ENCODE measurements around the gene HOXA4. TPM values are rescaled to one million over a fixed set of nuclear protein-coding genes. Genes with fewer than 3 reads are reported as not detected.

The HOXA4 gene
- total RNA-seq, 8 experiments from 2014 or later: 1.1 to 31.6 (median 15.0) TPM

DNA sequence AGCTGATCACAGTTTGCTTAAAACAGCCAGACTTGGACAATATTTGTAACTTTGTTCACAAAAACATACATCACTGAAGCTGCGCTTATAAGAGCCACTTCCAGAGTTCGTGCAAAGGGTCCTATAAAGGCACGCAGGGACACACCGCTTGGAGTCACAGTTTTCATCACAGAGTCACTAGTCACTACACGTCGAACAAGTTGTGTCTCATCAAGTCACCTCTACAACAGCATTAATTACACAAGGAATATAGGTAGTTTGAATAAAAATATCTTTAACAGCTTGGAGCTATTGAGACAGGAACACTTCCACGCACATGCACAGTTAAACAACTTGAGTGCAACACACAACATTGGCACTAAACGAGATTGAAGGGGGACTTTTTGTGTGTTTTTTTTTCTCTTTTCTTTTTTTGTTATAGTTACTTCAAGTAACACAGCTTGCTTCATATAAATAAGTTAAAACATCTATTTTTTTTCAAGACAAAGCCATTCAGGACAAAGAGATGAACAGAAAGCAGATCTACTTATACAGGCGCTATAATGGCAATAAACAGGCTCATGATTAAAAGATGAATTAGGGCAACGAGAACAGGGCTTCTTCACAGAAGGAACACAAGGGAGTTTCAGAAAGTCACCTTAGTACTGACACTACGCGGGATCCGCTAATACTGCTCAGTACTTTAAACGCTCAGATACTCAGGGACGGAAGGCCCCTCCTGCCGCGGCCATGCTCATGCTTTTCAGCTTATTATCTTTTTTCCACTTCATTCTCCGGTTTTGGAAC is 10.8 kb upstream of the HOXA4 start:
- peak overlapping the region; percentile 46 to 81 (median 63) for H3K4me3 ChIP-seq
- ATAC-seq (replicated peaks in 6 of 8): no peak
- 0 to 100% (median 14%) methylated on average over 3 to 18 of the region's 18 CpGs for WGBS, 10 experiments
- in situ Hi-C loops (cut with MboI; ENCODE audit: low pct_unique_long_range_greater_than_20kb in 2 of 9, low sequenced_read_pairs in 9 of 9, unreplicated experiment in 9 of 9): loop anchor here in 2 of 9 experiments (10.0 kb wide), 1 partner anchor 287 kb away; no protein-coding TSS in a partner anchor
- H3K27ac ChIP-seq: peak overlapping the region; percentile 92 to 93
- H3K4me1 ChIP-seq (replicated peaks in 1 of 2): peaks cover 5 to 12% of the 10 kb centered on the region in 2 donors

DNA sequence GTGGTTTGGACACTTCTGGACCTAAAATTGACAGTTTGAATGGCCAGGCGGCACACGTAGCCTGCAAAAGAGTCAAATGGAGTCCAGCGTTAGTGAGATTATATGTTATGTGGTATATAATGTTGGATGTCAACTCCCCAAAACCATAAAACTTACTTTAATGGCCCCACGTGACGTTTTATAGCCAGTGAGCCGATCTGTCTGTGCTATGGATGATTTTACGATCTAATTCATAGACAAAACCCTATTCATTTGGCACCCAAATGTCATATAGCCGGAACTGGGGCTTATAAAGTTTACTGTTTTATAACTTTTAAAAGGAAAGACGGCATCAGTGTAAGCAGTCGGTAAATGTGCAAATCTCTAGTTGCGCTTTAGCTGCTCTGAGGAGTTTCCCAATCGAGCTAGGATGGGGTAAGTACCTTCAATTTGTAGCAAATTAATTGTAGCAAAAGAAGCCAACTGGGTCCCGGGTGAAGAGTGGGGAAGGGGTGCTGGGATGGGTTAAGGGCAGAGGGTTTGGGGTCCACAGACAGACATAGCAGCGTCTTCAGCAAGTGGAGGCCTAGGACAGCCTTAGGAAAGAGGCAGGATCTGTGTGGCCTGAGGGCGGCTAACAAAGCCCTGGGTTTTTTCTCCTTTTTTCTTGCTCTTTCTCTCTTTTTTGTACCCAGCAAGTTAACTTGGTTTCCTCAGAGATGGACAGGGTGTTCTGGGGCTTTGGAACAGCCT is 9.7 kb upstream of the HOXA4 start:
- Histone ChIP-seq H3K27ac (peak overlapping the region; percentile 92 to 93), H3K4me3 (peak overlapping the region; percentile 46 to 81 (median 63)), H3K4me1 (replicated peaks in 1 of 2) (peaks cover 6 to 21% of the 10 kb centered on the region in 2 donors)
- in situ Hi-C loops (cut with MboI; ENCODE audit: low pct_unique_long_range_greater_than_20kb in 2 of 9, low sequenced_read_pairs in 9 of 9, unreplicated experiment in 9 of 9): loop anchor here in 2 of 9 experiments (10.0 kb wide), 1 partner anchor 285 kb away; no protein-coding TSS in a partner anchor
- 0 to 96% (median 10%) methylated on average over 2 to 12 of the region's 15 CpGs for WGBS, 10 experiments
- ATAC-seq (replicated peaks in 6 of 8): no peak

GRCh38 chr7:27139334-27140125 is 9.0 kb upstream of the HOXA4 start:
- peak overlapping the region; percentile 46 to 81 (median 63) for H3K4me3 ChIP-seq
- H3K27ac ChIP-seq: peak overlapping the region; percentile 92 to 93
- H3K4me1 ChIP-seq (replicated peaks in 1 of 2): peaks cover 13 to 22% of the 10 kb centered on the region in 2 donors
- ATAC-seq (replicated peaks in 6 of 8): no peak
- in situ Hi-C loops (cut with MboI; ENCODE audit: low pct_unique_long_range_greater_than_20kb in 2 of 9, low sequenced_read_pairs in 9 of 9, unreplicated experiment in 9 of 9): loop anchor here in 2 of 9 experiments (10.0 kb wide), 1 partner anchor 285 kb away; no protein-coding TSS in a partner anchor
- WGBS, 10 experiments: 0 to 89% (median 17%) methylated on average over 1 to 13 of the region's 53 CpGs; no CpG with 5 or more reads in 5 of the 10 experiments

GRCh38 chr7:27138985-27139333 is 8.4 kb upstream of the HOXA4 start:
- Histone ChIP-seq H3K27ac (peak overlapping the region; percentile 92 to 93), H3K4me3 (peak overlapping the region; percentile 46 to 81 (median 63)), H3K4me1 (replicated peaks in 1 of 2) (peaks cover 19 to 22% of the 10 kb centered on the region in 2 donors)
- 0 to 100% (median 10%) methylated on average over 1 to 9 of the region's 11 CpGs; no CpG with 5 or more reads in 2 of the 10 experiments for WGBS, 10 experiments
- ATAC-seq (replicated peaks in 6 of 8): no peak
- in situ Hi-C loops (cut with MboI; ENCODE audit: low pct_unique_long_range_greater_than_20kb in 2 of 9, low sequenced_read_pairs in 9 of 9, unreplicated experiment in 9 of 9): no loop called here

DNA sequence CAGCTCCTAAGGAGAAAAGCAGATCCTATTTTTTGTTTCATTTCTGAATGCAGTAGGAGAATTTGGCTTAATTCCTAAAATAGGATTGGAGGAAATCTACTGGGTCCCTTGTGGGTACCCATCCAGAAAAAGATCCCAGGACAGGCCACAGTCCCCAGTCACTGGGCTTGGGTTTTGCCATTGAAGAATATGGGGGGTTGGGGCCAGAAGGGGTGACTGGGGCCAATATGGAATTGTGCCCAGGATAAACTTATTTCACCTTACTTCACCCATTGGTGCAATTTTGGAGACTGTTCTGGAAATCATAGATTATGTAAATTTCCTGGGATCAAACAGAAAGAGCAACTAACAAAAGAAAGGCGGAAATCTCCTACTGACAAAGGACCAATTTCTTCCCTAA is 7.9 kb upstream of the HOXA4 start:
- 0 to 33% (median 13%) methylated on average over 1 of the region's 1 CpG; no CpG with 5 or more reads in 7 of the 10 experiments for WGBS, 10 experiments

DNA sequence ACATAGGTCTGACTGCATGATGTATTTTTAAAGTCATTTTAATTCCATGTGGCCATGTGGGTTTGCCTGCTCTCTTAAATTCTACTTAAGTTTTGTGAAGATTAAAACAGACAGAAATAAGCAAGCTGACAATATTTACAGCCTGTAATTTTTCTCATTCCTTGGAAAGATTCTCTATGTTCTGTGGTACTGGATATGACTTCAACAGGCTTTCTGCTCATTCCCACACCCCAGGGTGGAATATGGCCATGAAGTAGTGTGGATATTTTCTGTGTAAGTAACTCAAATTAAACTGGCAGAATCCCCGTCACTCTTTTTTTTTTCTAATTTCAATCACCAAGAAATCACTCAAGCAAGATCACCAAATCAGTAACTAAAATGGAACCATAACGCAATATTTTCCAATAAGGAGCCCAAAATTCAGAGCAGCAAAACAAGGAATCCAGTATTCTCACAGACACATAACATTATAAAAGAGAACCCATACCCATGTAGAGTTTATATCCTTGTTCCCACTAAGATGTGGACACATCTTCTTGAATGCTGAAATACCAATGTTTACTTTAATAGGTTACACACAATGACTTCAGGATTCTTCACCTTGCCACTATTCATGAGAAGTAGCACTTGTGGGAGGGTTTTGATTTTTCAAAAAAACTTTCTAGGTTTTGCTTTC is 7.2 kb upstream of the HOXA4 start:
- 0 to 100% (median 29%) methylated on average over 1 to 2 of the region's 2 CpGs; no CpG with 5 or more reads in 2 of the 10 experiments for WGBS, 10 experiments
- Histone ChIP-seq H3K27ac (peak overlapping the region; percentile 92 to 93), H3K4me1 (replicated peaks in 1 of 2) (peaks cover 22 to 31% of the 10 kb centered on the region in 2 donors), H3K4me3 (peak overlapping the region; percentile 46 to 81 (median 63))
- ATAC-seq (replicated peaks in 6 of 8): no peak
- in situ Hi-C loops (cut with MboI; ENCODE audit: low pct_unique_long_range_greater_than_20kb in 2 of 9, low sequenced_read_pairs in 9 of 9, unreplicated experiment in 9 of 9): no loop called here

More for the DNA sequence above, 7.9 kb upstream of the HOXA4 start:
- H3K4me3 ChIP-seq: peak overlapping the region; percentile 46 to 81 (median 63)
- no peak for ATAC-seq (replicated peaks in 6 of 8)
- in situ Hi-C loops (cut with MboI; ENCODE audit: low pct_unique_long_range_greater_than_20kb in 2 of 9, low sequenced_read_pairs in 9 of 9, unreplicated experiment in 9 of 9): no loop called here
- H3K4me1 ChIP-seq (replicated peaks in 1 of 2): peaks cover 22 to 24% of the 10 kb centered on the region in 2 donors
- peak overlapping the region; percentile 92 to 93 for H3K27ac ChIP-seq

DNA sequence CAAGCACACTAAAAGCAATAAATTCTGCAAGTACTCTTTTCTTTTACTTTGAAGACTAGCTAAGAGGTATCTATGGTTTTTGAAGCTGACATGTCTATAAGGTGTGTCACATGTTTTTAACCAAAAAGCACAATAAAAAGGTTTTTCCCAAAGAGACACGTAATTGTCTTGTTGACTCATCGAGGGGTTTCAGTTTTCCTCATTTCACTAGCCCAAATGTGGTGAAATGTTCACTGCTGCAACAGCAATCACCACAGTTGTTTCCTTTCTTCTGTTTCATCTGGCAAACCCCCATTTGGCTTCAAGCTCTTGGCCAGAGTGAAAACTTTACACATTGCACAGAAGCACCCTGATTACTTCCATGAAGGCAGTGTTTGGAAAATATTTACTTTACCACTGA is 3.8 kb upstream of the HOXA4 start:
- H3K4me1 ChIP-seq (replicated peaks in 1 of 2): peaks cover 22 to 37% of the 10 kb centered on the region in 2 donors
- no peak for ATAC-seq (replicated peaks in 6 of 8)
- H3K27ac ChIP-seq: peak overlapping the region; percentile 84 to 93
- in situ Hi-C loops (cut with MboI; ENCODE audit: low pct_unique_long_range_greater_than_20kb in 2 of 9, low sequenced_read_pairs in 9 of 9, unreplicated experiment in 9 of 9): no loop called here
- H3K4me3 ChIP-seq: peak overlapping the region in 4 of 5 donors; percentile 46 to 92 (median 64)
- WGBS, 10 experiments: 0 to 40% (median 20%) methylated on average over 1 to 2 of the region's 2 CpGs; no CpG with 5 or more reads in 3 of the 10 experiments

- peak overlapping the region; percentile 84 to 93 for H3K27ac ChIP-seq
- 1 to 97% (median 17%) methylated on average over 1 to 16 of the region's 18 CpGs; no CpG with 5 or more reads in 2 of the 10 experiments for WGBS, 10 experiments
- in situ Hi-C loops (cut with MboI; ENCODE audit: low pct_unique_long_range_greater_than_20kb in 2 of 9, low sequenced_read_pairs in 9 of 9, unreplicated experiment in 9 of 9): no loop called here
- ATAC-seq (replicated peaks in 6 of 8): peak in 4 of 8 experiments; percentile 1 to 9 (median 4)
- H3K4me1 ChIP-seq (replicated peaks in 1 of 2): peaks cover 22 to 44% of the 10 kb centered on the region in 2 donors
- peak overlapping the region; percentile 46 to 92 (median 69) for H3K4me3 ChIP-seq
These were observed 3.1 kb upstream of the HOXA4 start for GRCh38 chr7:27133409-27134231.

DNA sequence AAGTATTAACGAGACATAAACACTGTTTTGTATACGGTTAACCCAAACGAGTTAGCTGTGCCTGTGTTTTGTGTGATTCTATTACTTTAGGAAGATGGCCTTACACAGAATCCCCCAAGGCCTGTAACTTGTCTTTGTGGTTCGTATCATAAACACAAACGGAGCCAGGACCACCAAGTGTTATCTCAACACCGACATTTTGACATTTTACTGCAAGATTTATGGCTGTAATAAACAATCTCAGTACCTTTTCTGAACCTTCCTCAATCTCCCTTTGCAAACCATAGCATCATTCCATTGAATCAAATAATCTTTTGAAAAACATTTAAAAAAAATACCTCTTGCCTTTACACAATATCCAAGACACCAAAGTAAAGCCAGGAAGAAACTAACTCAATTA is 2.4 kb upstream of the HOXA4 start:
- 0 to 84% (median 63%) methylated on average over 3 to 6 of the region's 6 CpGs; no CpG with 5 or more reads in 3 of the 10 experiments for WGBS, 10 experiments
- peaks cover 22 to 50% of the 10 kb centered on the region in 2 donors for H3K4me1 ChIP-seq (replicated peaks in 1 of 2)
- H3K4me3 ChIP-seq: peak overlapping the region; percentile 46 to 92 (median 69)
- in situ Hi-C loops (cut with MboI; ENCODE audit: low pct_unique_long_range_greater_than_20kb in 2 of 9, low sequenced_read_pairs in 9 of 9, unreplicated experiment in 9 of 9): no loop called here
- ATAC-seq (replicated peaks in 6 of 8): no peak
- H3K27ac ChIP-seq: peak overlapping the region; percentile 84 to 93

GRCh38 chr7:27132214-27132613 is 1.7 kb upstream of the HOXA4 start:
- Histone ChIP-seq H3K4me1 (replicated peaks in 1 of 2) (peaks cover 26 to 58% of the 10 kb centered on the region in 2 donors), H3K27ac (peak overlapping the region; percentile 84 to 93), H3K4me3 (peak overlapping the region; percentile 47 to 92 (median 69))
- in situ Hi-C loops (cut with MboI; ENCODE audit: low pct_unique_long_range_greater_than_20kb in 2 of 9, low sequenced_read_pairs in 9 of 9, unreplicated experiment in 9 of 9): no loop called here
- WGBS, 10 experiments: 6 to 100% (median 60%) methylated on average over 1 to 2 of the region's 2 CpGs; no CpG with 5 or more reads in 2 of the 10 experiments
- ATAC-seq (replicated peaks in 6 of 8): no peak

DNA sequence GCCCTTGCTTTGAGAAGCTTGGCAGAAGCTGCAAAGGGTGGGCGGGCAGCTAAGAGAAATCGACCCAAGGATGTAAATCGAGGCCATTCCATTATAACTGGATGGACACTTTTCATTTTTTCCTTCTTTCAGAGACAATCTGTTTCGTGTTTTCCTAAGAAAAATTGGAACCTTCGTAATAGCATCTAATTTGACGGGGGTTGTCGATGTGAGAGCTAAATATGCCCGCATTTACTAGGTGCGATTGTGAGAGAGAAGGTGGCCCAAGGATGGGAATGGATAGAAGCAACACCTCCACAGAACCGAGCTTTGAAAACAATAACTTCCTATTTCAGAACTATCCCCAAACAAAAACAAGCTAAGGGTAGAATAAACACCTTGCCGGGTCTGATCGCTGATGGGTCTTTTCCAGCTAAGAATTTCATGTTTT is 848 bp upstream of the HOXA4 start:
- Histone ChIP-seq H3K27ac (peak overlapping the region; percentile 84 to 93), H3K4me3 (peak overlapping the region; percentile 47 to 92 (median 69)), H3K4me1 (replicated peaks in 1 of 2) (peaks cover 28 to 66% of the 10 kb centered on the region in 2 donors)
- ATAC-seq (replicated peaks in 6 of 8): no peak
- WGBS, 10 experiments: 0 to 44% (median 15%) methylated on average over 1 to 12 of the region's 12 CpGs
- in situ Hi-C loops (cut with MboI; ENCODE audit: low pct_unique_long_range_greater_than_20kb in 2 of 9, low sequenced_read_pairs in 9 of 9, unreplicated experiment in 9 of 9): no loop called here
